SIG-M5 treated with dmso at 0.1 percent for 504 hours (cell line): ENCODE data around the gene HNF1A.

Source experiments
- DNase-seq: peaks from one replicate; lab custom pipeline; 2025; ENCODE audit not compliant: unreplicated experiment; lab: John Stamatoyannopoulos, UW

Gene HNF1A

DNA sequence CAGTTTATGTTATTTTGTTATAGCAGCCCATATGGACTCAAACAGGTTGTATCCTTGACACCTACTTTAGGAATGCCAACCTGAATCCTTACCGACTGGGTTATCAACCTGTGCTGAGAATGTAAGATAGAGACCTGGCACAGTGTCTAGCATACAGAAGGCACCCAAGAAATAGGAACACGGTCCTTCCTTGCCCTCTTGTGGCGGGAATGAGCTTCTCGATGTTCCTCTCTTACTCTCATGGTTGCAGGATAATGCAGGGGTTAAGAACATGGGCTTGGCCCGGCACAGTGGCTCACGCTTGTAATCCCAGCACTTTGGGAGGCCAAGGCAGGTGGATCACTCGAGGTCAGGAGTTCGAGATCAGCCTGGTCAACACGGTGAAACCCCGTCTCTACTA is 31.4 kb downstream of the HNF1A start:
- peak; percentile 51 for DNase-seq

DNA sequence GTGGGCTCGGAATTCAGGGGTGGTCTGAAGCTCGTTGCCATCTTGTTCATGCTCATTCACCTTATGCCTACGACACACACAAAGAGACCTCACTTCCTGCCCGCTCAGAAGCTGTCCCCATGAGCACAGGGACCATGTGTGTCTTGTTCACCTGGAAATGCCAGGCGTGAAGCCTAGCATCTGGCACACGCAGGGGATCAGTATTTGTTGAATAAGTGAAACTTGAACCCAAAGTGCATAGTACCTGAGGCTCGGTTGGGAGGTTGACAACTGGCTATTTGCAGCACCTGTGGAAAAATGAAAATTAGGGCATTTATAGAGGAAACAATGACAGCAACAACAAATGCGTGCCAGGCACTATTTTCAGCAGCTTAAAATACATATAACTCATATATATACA is 32.5 kb downstream of the HNF1A start:
- DNase-seq, result no peak

DNA sequence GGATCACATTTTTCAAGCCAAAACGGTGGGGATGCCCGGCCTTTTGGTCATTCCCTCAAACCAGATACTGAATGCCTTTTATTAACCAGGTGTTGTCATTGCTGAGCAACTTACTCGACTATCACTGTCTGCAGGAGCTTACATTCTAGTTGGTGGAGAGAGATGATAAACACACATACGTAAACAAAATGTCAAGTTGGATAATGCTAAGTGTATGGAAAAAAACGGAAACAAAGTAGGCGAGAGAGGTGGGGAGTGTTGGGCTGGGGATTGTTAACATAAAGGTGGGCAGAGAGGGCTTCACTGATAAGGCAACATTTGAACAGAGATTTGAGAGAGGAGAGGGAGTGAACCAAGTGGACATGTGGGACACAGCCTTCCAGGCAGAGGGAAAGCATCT is 33.5 kb downstream of the HNF1A start:
- no peak for DNase-seq

DNA sequence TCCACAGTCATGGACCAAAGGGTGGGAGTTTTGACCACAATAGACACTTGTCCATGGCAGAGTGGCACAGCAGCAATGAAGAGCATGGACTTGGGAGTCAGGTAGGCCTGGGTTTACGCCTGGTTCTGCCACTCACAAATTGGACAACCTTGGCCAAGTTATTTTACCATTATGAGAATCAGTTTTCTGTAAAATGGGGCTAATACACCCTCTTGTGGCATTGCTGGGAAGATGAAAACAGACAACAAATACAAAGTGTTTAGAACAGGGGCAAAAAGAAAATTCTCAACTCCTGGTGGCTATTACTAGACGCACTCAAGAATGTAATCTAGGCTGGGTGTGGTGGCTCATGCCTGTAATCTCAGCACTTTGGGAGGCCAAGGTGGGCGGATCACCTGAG is 35.4 kb downstream of the HNF1A start:
- no peak for DNase-seq

DNA sequence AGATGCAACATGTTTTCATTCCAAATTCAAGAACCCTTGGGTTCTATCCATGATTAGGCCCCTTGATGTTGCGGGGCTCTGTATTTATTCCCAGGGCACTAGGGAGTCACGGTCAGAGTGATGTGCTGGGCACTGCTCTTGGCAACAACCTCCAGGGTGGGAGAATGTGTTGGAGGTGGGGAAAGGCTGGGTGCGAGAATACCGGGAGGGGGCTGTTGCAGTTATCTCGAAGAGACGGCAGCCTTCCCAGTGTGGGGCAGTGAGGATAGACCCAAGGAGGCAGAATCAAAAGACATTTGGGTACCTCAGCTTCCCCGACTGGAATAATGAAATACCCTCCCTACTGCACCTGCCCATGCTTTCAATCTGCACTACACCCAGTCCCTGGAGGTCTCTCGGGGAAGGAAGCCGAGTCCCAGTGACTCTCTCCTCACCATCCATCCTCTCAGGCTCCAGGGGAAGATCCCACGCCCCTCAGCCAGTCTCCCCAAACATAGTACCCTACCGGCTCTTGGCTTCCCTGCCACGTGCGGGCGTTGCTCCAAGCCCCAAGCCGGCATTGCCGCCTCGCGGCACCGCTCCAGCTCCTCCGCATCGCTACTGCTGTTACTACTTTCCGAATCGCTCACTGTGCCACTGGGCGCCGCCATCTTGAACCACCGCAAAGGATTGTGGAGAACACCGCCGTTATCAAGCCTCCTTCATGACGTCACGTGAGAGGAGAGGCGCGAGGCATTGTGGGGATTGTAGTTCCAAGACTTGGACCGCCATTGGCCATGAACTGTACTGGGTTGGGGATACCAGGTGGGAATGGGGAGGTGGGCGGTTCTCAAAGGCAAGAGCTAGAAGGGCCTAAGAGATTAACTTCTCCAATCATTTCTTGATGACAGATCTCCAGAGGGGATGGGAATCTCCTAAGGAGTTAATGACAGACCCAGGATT is 37.8 kb downstream of the HNF1A start, which contains the start of gene C12orf43:
Gene C12orf43, minus strand, starts transcription at position 663 of the 942 bp plus-strand sequence. Its CDS starts 13 bp downstream, at position 650.
- DNase-seq, result peak; percentile 94

DNA sequence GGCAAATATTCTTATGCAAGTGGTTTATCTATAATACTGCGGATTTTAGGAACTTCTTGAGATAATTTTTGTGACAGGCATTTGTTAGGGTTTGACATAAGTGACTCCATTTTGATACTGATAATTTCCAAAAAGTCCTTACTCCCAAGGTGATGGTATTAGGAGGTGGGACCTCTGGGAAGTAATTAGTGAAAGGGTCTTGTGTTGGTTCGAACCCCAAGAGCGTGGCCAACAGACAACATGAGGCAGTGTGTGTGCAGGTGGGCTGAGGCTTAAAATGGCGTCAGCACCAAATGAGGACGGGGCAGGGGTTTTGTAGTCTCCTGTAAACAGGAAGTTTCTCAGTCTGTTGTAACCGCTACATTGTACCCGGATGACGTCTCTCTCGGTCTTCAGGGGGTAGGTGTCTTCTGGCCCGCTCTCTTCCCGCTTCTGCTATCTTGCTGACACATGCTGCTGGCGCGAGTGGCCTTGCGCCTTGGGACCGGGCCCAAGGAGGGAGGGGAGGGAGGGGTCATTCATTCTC is 39.7 kb downstream of the HNF1A start:
- no peak for DNase-seq

DNA sequence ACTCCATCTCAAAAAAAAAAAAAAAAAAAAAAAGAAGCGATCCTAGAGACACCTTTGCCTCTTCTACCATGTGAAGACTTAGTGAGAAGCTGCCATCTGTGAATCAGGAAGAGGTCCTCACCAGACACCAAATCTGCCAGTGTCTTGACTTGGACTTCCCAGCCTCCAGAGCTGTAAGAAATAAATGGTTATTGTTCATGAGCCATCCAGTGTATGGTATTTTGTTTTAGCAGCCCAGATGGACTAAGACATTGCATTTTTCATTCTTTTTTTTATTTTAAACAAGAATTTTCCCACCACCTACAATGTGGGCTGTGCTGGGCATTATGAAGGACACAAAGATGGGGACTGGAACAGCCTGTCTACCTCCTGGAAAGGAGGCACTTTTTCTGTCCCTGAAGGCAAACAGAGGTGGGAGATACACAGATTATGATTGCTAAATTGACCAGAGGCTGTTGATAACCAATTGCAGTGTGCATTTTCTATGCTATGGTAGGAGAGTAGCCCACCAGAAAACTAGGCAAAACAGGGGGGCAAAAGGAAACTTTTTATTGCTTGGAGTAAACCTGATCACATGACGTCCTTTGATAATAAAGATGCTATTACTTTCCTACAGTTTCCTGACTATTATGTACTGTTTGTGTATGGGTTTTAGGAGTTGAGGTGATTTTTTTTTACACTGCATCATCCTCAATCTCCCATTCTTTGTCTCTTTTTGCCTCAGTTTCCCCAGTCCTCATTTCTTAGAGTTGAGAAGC is 40.7 kb downstream of the HNF1A start:
- DNase-seq, result no peak

DNA sequence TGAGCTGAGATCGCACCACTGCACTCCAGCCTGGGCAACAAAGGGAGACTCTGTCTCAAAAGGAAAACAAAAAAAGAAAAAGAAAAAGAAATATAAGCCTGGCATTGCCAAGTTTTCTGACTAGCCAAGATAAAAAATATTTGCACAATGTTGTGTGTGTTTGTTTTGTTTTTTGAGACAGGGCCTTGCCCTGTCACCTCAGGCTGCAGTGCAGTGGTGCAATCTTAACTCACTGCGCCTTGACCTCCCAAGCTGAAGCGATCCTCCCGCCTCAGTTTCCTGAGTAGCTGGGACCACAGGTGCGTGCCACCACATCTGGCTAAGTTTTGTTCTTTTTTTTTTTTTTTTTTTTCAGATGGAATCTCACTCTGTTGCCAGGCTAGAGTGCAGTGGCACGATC is 43.4 kb downstream of the HNF1A start:
- no peak for DNase-seq

DNA sequence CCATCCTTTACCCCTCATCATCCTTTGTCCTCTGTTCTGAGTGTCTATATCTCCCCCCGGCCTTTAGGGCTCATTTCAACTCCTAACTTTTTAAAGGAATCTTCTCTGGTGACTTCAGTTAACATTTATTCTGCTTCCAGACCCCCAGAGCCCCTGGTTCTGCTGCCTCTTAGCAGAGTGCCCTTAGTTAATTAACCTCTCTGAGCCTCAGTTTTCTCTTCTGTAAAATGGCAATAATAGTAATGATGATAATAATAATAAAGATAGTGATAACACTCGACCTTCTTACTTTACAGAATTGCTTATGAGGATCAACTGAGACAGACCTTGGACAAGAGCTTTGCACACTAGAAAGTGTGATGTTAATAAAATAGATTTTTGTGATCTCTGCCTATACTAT is 44.4 kb downstream of the HNF1A start:
- DNase-seq, result no peak

DNA sequence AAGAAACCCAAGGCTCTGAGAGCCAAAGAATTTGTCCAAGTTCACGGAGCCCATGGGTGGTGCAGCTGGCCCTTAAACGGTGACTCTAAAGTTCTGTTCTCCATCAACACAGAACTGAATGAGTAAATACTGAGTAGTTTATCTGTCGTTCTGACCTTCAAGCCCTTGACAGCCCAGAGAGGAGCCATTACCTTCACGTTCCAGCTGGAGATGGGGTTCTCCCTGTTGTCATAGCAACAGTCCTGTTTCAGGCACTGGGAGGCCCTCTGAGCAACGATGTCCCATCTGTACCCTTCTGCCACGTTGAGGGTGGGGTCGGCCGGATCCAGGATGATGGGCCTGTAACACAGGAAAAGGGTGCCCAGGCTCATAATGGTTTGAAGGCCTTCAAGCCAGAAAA is 45.5 kb downstream of the HNF1A start:
- no peak for DNase-seq

DNA sequence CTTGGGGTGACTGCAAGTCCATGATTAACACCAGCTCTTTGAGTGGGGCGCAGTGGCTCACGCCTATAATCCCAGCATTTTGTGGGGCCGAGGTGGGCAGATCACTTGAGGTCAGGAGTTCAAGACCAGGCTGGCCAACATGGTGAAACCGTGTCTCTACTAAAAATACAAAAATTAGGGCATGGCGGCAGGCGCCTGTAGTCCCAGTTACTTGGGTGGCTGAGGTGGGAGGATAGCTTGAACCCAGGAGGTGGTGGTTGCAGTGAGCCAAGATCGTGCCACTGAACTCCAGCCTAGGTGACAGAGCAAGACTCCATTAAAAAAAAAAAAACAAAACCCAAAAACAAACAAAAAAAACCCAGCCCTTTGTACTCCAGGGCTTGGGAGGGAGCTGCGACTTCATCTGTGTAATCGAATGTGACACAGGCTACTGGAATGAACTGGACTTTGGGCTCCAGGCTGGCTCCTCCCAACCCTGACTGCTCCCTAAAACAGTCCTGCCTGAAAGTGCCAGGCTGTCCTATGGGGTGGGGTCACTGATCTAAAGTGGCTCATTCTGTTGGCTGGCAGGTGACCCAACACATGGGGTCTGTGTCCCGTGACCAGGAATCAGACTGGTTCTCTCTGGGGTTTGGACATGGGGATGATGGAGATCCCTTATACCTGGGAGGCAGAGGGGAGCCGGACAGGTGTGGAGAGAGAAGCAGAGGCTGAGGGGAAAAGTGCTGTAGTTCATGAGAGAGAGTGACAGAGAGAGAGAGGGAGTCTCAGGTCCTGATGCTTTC is 47.3 kb downstream of the HNF1A start:
- no peak for DNase-seq

DNA sequence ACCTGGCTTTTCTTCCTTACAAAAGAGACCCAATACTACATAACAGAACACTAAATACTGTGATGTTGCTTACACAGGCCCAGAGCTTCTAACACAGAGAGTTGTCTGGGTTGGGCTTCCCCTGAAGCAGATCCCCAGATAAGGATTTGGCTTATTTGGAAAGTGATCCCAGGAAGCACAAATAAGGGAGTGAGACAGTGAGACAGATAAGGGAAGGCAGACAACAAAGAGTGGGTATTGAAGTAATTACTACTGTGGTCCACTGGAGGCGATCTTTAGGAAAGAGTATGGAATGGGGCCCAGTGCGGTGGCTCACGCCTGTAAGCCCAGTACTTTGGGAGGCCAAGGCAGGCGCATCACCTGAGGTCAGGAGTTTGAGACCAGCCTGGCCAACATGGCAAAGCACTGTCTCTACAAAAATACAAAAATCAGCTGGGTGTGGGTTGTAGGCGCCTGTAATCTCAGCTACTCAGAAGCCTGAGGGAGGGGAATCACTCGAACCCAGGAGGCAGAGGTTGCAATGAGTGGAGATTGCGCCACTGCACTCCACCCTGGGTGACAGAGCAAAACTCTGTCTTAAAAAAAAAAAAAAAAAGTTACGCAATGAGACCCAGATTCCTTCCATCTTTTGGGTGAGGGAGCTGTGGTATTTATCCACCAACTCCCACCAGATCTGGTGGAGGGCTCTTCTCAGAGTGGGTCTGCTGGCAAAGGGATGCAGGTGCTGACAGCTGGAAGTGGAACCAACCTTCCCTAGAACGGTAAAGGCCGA is 48.1 kb downstream of the HNF1A start:
- DNase-seq, result peak; percentile 37

DNA sequence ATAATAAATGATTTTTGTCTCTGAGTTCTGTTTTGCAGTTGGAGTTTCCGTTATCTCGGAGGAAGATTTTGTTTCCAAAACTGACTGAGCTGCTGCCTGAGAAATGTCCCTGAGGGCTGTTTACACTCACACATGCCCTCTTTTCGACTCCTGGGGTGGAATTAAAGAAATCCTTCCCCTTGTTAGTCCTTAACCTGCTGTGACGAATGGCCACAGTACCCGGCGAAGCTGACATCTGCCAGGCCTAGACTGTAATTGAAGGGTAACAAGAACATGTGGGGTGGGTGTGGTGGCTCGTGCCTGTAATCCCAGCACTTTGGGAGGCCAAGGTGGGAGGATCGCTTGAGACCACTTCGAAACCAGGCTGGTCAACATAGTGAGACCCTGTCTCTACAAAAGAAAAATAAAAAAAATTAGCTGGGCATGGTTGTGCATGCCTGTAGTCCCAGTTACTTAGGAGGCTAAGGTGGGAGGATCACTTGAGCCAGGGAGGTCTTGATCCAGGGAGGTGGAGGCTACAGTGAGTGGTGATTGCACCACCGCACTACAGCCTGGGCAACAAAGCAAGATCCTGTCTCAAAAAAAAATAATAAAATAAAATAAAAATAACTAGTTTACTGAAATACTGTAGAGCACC is 52.4 kb downstream of the HNF1A start:
- no peak for DNase-seq

DNA sequence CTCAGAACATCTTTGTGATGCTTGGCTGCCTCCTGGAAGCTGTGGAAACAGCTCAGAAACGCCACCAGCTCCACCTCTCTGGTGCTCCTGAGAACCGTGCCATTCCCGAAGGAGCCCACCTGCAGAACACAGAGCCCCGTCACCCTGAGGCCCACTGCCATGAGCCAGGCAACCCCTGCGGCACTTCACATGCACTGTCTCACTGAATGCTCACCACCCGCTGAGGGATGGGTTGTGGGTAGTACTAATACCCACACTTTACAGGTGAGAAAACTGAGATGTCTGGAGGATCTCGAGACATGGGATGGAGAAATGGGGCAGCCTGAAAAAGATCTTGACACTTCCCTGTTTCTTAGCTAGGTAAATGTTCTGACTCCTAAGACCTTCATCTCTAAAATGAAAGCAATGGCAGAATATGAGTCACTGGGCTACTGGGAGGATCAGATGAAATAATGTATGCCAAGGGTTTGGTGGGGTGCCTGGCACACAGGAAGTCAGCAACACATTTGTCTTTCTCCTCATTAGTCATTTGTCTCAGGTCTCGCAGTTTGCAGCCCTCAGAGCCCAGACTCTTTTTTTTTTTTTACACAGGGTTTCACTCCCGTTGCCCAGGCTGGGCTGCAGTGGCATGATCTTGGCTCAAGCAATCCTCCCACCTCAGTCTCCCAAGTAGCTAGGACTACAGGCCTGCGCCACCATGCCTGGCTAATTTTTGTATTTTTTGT is 55.4 kb downstream of the HNF1A start:
- DNase-seq, result peak; percentile 34

DNA sequence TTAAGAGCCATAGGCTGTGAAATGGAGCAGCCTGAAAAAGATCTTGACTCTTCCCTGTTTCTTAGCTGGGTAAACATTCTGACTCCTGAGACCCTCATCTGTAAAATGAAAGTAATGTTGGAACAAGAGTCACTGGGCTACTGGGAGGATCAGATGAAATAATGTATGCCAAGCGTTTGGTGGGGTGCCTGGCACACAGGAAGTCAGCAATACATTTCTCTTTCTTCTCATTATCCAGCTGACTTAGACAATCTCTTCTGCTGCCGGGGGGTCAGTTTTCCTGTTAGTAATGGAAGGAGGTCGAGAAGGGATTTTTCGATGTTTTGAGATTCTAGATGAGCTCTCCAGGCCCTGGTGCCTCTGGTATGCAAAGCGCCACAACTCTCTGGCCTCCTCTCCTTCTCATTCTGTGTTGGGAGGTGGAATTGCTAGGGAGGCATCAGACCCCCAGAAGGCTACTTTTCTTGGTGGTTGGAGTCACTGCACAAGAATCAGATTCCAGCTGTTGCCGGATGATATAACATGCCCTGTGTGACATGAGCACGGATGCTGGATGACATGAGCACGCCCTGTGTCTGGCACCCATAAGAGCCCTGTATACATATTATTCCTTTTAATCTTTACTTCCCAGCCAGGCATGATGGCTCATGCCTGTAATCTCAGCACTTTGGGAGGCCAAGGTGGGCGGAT is 56.4 kb downstream of the HNF1A start:
- DNase-seq, result no peak

DNA sequence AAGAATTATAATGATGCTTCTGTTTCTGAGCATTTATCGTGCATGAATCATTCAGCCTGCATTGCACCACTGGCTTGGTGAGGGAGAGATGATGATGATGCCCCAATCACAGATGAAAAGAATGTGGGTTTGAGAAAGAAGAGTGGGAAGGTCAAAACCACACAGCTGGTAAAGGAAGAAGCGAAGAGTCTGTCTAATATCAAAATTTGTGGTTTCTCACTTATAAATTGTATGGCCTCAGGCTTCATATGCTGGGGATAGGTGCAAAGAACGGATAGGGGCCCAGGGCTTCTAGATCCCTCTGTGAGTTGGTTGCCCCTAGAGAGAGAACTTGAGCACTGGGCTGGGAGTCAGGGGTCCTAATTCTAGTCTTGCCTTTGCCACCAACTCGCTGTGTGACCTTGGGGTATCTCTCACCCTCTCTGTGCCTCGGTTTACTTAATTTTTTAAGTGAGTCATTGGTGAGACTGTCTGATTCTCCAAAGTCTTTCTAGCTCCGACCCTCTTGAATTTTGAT is 58.5 kb downstream of the HNF1A start:
- peak; percentile 36 for DNase-seq

DNA sequence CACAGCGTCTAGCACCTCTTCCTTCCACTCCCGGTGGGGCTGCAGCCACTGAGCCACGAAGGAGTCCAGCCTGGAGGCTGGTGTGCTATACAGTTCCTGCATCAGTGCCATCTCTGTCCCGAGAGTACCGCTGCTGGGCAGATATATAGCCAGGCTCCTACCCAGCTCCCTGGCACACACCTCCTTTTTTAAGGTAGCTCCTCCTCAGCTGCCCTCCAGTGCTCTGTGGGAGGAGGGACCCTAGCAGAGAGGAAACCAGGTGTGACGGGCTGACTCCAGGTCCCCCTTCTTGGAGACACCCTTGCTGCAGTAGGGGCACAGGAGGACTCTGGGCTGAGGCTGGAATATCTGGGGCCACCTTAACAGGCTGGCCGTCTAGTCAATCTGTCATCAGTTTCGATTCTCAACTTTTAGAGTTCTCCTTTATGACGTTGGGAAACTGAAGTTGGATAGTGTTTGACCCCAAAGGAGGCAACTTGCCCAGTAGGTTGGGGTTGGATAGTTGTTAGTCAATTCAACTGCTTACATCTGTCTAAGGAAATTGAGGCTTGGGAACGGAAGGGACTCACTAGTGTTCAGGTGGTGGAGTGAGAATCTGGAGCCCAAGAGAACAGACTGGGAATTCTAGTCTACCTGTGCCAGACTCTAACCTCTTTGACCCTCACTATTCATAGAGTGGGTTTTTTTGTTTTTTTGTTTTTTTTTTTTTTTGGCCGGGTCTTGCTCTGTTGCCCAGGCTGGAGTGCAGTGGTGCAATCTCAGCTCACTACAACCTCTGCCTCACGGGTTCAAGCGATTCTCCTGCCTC is 60.7 kb downstream of the HNF1A start, which contains the start of gene OASL:
Gene OASL, minus strand, starts transcription at position 386 of the 808 bp plus-strand sequence. Its CDS starts 275 bp downstream, at position 111.
- peak; percentile 86 for DNase-seq
